Chondrocyte (in vitro differentiated cells): ENCODE results near the gene LIG3. TPM values are rescaled to one million over a fixed set of nuclear protein-coding genes. Genes with fewer than 3 reads are reported as not detected.
"Not testable (repeated sequence)": the region's sequence is repeated elsewhere in the genome, so short reads cannot be mapped to it uniquely, and the experiment has no call there.

Source experiments
- DNase-seq: peaks from one replicate; pipeline ENCODE4 v3.0.0; 2021; ENCODE audit warnings: mixed read lengths, low spot score
- H3K27ac Mint-ChIP-seq: one replicate; pipeline ENCODE4 v1.8.0; 2021; ENCODE audit warnings: mild to moderate bottlenecking, moderate library complexity, mixed read lengths; ENCODE audit not compliant: unreplicated experiment
- H3K27me3 Mint-ChIP-seq: 2 replicates; pipeline ENCODE4 v1.8.0; 2021; ENCODE audit warnings: low read depth, mixed read lengths
- H3K36me3 Mint-ChIP-seq: 2 replicates; pipeline ENCODE4 v1.8.0; 2021; ENCODE audit warnings: low read depth, mixed read lengths
- H3K4me1 Mint-ChIP-seq: 2 replicates; pipeline ENCODE4 v1.8.0; 2021; ENCODE audit warnings: low read depth, mild to moderate bottlenecking, mixed read lengths
- H3K4me3 Mint-ChIP-seq: one replicate; pipeline ENCODE4 v1.8.0; 2021; ENCODE audit warnings: mild to moderate bottlenecking, moderate library complexity, mixed read lengths; ENCODE audit not compliant: unreplicated experiment
- H3K9me3 Mint-ChIP-seq: 2 replicates; pipeline ENCODE4 v1.8.0; 2021; ENCODE audit warnings: low read depth, mixed read lengths
- CTCF ChIP-seq: fragments of 200-600 bp; sonication (generic); IDR thresholded peaks from 2 replicates; pipeline ENCODE4 v1.5.0; 2021; ENCODE audit warnings: antibody characterized with exemption, mild to moderate bottlenecking, moderate library complexity
- total RNA-seq: library from RNA; stranded (reverse); gene quantifications from 3 replicates; pipeline ENCODE4 v1.2.1, GENCODE V29; 2021

Gene LIG3
- total RNA-seq, 1 donor from 2014 or later = 26.0 TPM

- no peaks in the 10 kb centered on the region for H3K27me3 Mint-ChIP-seq
These were observed 61.1 kb downstream of the LIG3 start for GRCh38 chr17:35041390-35041789.

DNA sequence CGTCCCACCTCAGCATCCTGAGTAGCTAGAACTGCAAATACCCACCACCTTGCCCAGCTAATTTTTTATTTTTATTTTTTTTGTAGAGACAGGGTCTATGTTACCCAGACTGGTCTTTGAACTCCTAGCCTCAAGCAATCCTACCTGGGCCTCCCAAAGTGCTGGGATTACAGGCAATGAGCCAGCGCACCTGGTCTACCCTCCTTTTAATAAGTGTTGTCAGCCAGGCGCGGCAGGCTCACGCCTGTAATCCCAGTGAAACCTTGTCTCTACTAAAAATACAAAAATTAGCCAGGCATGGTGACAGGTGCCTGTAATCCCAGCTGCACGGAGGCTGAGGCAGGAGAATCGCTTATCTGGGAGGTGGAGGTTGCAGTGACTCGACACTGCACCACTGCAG is 63.9 kb downstream of the LIG3 start:
- Mint-ChIP-seq H3K36me3 (peaks cover 5% of the 10 kb centered on the region), H3K27ac (no peak overlapping the region), H3K9me3 (no peaks in the 10 kb centered on the region), H3K4me1 (peaks cover 8% of the 10 kb centered on the region), H3K4me3 (no peak overlapping the region), H3K27me3 (no peaks in the 10 kb centered on the region)
- no peak for TF ChIP-seq CTCF
- no peak for DNase-seq

More at GRCh38 chr17:35041390-35041789, 61.1 kb downstream of the LIG3 start:
- no peaks in the 10 kb centered on the region for H3K9me3 Mint-ChIP-seq
- peaks cover 8% of the 10 kb centered on the region for H3K4me1 Mint-ChIP-seq
- DNase-seq = no peak
- no peak for TF ChIP-seq CTCF
- peaks cover 3% of the 10 kb centered on the region for H3K36me3 Mint-ChIP-seq
- no peak overlapping the region for H3K4me3 Mint-ChIP-seq
- H3K27ac Mint-ChIP-seq = no peak overlapping the region

DNA sequence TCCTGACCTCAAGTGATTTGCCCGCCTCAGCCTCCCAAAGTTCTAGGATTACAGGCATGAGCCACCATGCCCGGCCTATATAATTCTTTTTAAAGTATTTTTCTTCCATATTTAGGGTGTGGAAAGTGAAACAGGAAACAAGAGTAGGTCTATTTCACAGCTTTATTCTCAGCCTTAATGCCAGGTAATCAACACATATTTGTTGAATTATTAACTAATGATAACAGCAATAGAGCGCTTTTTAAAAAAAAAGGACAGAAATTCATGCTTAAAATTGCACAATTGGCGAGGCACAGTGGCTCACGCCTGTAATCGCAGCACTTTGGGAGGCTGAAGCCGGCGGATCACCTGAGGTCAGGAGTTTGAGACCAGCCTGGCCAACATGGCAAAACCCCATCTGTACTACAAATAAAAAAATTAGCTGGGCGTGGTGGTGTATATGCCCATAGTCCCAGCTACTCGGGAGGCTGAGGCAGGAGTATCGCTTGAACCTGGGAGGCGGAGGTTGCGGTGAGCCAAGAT is 65.2 kb downstream of the LIG3 start:
- not testable (repeated sequence) for H3K9me3 Mint-ChIP-seq, H3K4me1 Mint-ChIP-seq, H3K27ac Mint-ChIP-seq, H3K27me3 Mint-ChIP-seq, H3K4me3 Mint-ChIP-seq, H3K36me3 Mint-ChIP-seq, DNase-seq

- no peak for DNase-seq
- Mint-ChIP-seq H3K4me1 (peaks cover 10% of the 10 kb centered on the region), H3K4me3 (no peak overlapping the region), H3K27me3 (no peaks in the 10 kb centered on the region), H3K9me3 (no peaks in the 10 kb centered on the region), H3K36me3 (peaks cover 4% of the 10 kb centered on the region), H3K27ac (no peak overlapping the region)
- no peak for TF ChIP-seq CTCF
These were observed 65.9 kb downstream of the LIG3 start for GRCh38 chr17:35046245-35046644.

DNA sequence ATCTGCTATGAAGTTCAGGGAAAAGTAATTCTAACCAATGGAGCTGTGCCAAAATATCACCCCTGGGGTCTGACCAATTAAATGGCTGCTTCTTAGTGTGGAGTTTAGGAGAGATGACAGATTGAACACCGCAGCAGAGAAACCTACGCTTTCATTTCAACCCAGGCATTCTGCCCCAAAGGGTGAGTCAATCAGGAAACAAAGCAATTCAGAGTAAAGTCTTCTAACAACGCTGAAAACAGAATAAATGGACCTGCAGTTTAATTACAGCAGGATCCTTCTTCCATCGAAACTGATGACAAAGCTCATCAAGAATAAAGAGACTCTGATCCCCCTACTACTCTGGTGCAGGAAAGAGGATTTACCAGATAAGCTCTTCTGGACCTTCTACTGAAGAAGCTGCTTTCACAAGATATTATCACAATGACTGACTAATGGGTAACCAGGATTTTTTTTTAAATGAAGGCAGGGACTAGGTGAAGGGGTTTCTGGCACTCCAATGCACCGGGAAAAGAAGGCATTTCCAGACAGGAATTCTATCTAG is 66.5 kb downstream of the LIG3 start:
- Mint-ChIP-seq H3K27me3 (no peaks in the 10 kb centered on the region), H3K27ac (no peak overlapping the region)

More for the DNA sequence above, 66.5 kb downstream of the LIG3 start:
- no peak for TF ChIP-seq CTCF
- no peaks in the 10 kb centered on the region for H3K9me3 Mint-ChIP-seq
- no peak for DNase-seq
- no peak overlapping the region for H3K4me3 Mint-ChIP-seq
- peaks cover 16% of the 10 kb centered on the region for H3K4me1 Mint-ChIP-seq
- peaks cover 4% of the 10 kb centered on the region for H3K36me3 Mint-ChIP-seq
